HG03442 (cell line): ENCODE measurements around the gene FGD4.
A peak's percentile ranks its signal among the peaks of the same experiment; 100 is the strongest.
"Not testable (repeated sequence)": the region's sequence is repeated elsewhere in the genome, so short reads cannot be mapped to it uniquely, and the experiment has no call there.

Experiments used
- ATAC-seq: cut with Tn5 transposase; IDR thresholded peaks from one replicate; pipeline ENCODE4 v1.9.1; 2021; ENCODE audit warnings: mild to moderate bottlenecking, moderate library complexity; ENCODE audit not compliant: unreplicated experiment

Gene FGD4

GRCh38 chr12:32516230-32516629, 116.9 kb downstream of the FGD4 start:
- no peak for ATAC-seq

DNA sequence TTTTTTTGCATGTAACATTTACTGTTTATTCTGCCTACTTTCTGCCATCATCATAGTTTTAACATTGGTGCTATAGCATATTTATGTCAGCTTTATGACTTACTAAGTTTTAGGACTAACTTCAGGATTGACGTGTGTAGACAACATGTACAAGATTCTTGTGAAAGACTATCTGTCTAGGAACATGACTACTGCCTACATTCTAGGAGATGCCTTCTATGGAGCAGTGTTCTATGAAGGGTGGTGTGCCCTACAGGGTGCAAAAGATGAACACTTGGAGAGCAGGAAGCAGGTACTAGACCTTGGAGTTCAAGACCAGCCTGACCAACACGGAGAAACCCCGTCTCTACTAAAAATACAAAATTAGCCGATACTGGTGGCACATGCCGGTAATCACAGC, 118.6 kb downstream of the FGD4 start:
- ATAC-seq = no peak

DNA sequence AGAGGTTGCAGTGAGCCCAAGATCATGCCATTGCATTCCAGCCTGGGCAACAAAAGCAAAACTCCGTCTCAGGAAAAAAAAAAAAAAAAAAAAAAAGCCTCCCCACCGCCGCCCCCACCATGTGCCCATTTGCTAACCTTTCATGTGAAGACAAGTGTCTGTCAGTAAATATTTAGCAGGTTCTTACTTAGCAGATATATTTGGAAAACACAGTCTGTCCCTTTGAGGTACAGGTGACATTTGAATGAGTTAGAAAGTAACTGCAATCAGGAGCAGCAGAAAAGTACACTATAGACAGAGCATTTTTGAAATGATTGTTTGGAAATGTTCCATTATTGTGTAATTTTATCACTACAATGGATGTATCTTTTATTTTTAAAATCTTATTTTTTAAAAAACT, 119.7 kb downstream of the FGD4 start:
- no peak for ATAC-seq

DNA sequence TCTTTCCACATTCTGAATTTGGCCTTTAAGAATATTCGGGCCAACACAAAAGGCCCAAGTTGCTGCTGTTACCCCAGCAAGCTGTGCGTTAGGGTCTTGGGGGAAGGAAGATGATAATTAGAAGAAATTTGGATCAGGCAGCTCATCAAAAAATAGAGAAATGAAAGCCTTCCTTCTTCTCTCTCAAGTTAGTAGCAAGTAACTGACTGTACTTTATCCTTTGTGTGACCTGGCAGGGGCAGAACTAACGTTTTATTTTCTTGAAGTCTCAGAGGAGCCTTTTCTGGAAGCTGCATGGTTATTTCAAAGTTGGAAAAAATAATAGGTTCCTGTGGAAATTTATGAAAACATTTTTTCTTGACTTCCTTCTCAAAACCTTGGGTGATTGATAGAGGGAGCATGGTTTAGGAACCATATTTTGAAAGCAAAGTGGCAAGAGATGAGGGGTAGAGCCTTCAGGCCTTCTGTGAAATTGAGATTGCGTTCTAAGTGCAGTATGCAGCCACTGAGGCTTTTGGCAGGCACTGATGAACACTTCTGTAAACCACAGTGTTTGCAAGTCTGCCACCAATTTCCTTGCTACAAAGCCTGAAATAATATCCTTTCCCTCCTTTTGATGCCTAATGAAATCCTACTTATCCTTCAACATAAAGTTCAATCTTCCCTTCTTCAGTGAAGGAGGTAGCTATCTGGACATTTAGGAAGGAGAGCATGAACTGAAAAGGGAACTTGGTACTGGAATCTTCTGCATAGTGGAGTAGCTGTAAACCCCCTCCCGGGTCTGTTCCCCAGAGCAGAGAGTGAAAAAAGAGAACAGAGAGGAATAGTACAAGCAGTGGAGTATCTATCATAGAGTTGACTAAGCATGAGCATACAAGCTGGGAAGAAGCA, 123.2 kb downstream of the FGD4 start:
- peak; percentile 49 for ATAC-seq

- ATAC-seq = not testable (repeated sequence)
Measured at GRCh38 chr12:32525802-32526201, 126.4 kb downstream of the FGD4 start.

DNA sequence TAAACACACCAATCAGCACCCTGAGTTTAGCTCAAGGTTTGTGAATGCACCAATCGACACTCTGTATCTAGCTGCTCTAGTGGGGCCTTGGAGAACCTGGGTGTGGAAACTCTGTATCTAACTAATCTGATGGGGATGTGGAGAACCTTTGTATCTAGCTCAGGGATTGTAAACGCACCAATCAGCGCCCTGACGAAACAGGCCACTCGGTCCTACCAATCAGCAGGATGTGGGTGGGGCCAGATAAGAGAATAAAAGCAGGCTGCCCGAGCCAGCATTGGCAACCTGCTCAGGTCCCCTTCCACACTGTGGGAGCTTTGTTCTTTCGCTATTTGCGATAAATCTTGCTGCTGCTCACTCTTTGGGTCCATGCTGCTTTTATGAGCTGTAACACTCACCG, 127.0 kb downstream of the FGD4 start:
- ATAC-seq = not testable (repeated sequence)

- no peak for ATAC-seq
Measured at GRCh38 chr12:32532422-32532821, 133.1 kb downstream of the FGD4 start.

DNA sequence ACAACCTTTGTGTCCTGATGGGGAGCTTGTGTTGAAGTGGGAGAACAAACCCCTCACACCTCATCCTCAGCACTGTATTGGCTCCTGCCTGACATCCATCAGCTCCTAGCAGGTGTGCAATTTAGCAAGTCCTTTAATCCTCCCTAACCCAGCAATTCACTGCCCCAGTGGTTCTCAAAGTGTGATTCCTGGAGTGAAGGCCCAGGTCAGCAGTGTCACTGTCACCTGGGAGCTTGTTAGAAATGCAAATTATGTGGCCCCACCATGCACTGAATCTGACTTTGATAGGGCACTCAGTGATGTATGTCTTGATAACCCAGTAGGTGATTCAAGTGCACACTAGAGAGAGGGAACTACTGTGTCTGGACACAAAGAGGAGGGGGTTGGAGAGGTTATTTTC, 133.6 kb downstream of the FGD4 start:
- ATAC-seq = no peak

DNA sequence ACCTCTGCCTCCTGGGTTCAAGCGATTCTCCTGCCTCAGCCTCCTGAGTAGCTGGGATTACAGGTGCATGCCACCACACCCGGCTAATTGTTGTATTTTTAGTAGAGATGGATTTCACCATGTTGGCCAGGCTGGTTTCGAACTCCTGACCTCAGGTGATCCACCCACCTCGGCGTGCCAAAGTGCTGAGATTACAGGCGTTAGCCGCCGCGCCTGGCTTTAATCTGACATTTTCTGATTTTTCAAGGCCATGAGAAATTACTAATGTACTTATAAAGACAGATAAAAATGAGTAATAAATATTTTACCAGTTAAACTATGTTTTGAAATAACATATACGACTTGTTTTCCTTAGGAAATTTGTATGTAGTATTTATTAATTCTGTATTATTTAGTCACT, 134.1 kb downstream of the FGD4 start:
- ATAC-seq = not testable (repeated sequence)

GRCh38 chr12:32533971-32534590, 134.7 kb downstream of the FGD4 start:
- ATAC-seq = peak; percentile 80

- no peak for ATAC-seq
Measured at GRCh38 chr12:32534698-32535097, 135.3 kb downstream of the FGD4 start.

- no peak for ATAC-seq
Measured at GRCh38 chr12:32535288-32535999, 136.1 kb downstream of the FGD4 start.

DNA sequence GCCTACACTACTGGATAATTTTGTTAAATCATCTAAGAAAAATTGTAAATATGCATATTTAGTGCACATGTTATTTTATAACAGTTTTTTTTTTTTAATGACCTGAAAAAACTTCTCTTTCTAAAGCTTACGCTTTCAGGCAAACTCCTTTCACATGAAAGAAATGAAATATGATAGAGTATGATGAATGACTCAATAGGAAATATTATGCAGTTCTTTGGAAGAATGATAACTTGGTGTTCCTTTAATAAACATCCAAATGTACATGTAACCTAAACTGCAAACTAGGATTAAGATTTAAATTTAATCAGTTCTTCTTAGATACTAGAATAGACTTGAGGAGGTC, 136.6 kb downstream of the FGD4 start:
- ATAC-seq = no peak

- no peak for ATAC-seq
Measured at GRCh38 chr12:32541754-32542374, 142.5 kb downstream of the FGD4 start.

DNA sequence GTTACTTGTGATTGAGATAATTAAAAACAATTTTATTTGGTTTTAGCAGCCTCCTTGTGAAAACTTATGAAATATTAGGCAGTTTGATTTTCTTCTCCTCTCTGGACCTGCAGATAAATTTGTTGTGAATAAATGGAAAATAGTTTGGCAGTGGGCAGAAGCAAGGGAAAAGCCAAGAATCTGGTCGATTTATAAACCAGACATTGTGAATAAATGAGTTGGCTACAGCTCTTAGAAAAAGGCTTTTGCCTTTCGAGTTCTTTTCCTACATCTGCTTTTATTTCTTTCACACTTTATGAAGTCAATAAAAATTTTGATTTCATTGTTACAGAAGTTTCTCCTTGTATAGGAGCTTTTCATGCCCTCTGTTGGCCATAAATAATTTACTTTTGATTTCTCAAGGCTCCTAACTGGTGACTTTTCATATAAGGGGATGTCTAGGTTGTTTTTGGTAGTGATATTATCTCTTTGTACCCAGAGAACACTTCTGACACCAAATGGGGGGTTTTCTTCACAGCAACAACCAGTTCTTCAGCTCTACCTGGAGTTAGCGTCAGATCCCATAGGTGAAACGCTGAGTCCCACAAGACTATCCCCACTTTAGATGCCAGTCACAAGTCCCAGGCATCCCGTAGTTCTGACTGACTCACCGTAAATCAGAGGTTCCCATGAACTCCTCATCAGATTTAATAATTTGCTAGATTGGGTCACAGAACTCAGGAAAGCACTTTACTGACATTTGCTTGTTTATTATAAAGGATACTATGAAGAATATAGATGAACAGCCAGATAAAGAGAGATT, 143.3 kb downstream of the FGD4 start:
- ATAC-seq = no peak

GRCh38 chr12:32544893-32545292, 145.5 kb downstream of the FGD4 start:
- ATAC-seq = no peak

GRCh38 chr12:32545413-32545980, 146.1 kb downstream of the FGD4 start:
- no peak for ATAC-seq

- no peak for ATAC-seq
Measured at GRCh38 chr12:32546272-32546671, 146.9 kb downstream of the FGD4 start.

GRCh38 chr12:32548691-32549281, 149.4 kb downstream of the FGD4 start:
- ATAC-seq = no peak

DNA sequence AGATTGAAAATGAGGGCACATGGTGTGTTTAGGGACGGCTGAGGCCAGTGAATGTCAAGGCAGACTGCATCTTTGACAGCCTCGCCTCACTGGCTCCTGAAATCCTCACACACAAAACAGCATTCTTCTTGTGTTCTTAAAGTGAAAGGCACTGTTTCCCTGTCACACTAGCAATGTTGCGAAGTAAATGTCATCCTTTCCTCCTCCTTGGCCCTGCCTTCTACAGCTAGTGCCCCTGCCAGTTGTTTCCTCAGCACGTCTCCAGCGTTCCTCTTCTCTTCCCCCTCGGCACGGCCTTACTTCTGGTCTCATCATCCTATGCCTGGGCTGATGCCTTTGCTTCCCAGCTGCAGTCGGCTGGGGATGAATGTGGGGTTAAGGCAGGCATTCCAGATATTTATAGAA, 150.3 kb downstream of the FGD4 start:
- no peak for ATAC-seq
